OCI-LY1 (cell line): ENCODE results near the gene EPHA2.

Source experiments
- EZH2 ChIP-seq: fragments of 200-600 bp; sonication (generic), shearing (Covaris generic); IDR thresholded peaks from 2 replicates; pipeline ENCODE4 v1.8.0; 2017; ENCODE audit warnings: borderline replicate concordance, mixed run types, mild to moderate bottlenecking, antibody characterized with exemption, low read length, moderate library complexity, mixed read lengths
- TF ChIP-seq, protein P1 (sequence below): fragments of 200-600 bp; sonication (generic), shearing (Covaris generic); IDR thresholded peaks from 2 replicates; pipeline ENCODE4 v1.5.1; 2017; ENCODE audit warnings: mild to moderate bottlenecking, antibody characterized with exemption, low read length, moderate library complexity, mixed read lengths

DNA sequence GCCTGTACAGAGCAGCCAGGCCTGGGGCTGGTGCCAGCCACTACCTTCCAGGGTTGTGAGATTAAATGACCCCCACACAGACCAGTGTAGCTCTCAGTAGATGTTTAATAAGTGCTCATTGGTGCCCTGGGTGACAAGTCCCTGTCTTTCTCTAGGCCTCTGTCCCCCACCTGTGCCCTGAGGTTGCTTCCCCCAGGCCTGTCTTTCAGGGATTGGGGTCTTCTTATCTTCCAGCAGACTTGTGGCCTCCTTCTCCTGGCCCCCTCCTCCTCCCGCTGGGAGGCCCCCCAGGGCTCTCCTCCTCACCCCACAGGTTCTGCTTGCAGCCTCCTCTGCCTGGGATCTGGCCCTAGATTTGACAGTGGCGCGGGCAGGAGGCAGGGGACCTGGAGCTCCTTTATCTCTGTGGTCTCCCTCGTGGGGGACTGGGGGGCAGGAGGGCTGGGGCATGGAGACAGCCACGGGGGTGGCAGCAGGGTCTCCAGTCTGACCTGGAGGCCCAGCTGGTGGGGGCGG, 40.3 kb downstream of the EPHA2 start:
- TF ChIP-seq, protein P1, sequence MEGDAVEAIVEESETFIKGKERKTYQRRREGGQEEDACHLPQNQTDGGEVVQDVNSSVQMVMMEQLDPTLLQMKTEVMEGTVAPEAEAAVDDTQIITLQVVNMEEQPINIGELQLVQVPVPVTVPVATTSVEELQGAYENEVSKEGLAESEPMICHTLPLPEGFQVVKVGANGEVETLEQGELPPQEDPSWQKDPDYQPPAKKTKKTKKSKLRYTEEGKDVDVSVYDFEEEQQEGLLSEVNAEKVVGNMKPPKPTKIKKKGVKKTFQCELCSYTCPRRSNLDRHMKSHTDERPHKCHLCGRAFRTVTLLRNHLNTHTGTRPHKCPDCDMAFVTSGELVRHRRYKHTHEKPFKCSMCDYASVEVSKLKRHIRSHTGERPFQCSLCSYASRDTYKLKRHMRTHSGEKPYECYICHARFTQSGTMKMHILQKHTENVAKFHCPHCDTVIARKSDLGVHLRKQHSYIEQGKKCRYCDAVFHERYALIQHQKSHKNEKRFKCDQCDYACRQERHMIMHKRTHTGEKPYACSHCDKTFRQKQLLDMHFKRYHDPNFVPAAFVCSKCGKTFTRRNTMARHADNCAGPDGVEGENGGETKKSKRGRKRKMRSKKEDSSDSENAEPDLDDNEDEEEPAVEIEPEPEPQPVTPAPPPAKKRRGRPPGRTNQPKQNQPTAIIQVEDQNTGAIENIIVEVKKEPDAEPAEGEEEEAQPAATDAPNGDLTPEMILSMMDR, result no peak
- no peak for TF ChIP-seq EZH2
